ENCODE data around the gene DAB1. TPM values are rescaled to one million over a fixed set of nuclear protein-coding genes. Genes with fewer than 3 reads are reported as not detected.

The DAB1 gene
- total RNA-seq (1 to 10 TPM; 1.2 to 2.6 TPM), polyA plus RNA-seq (1 to 10 TPM in 1 of 2 donors, under 1 TPM in 1; 0.05 to 2.4 TPM)
- long read RNA-seq, donor 1, partial matches to known transcripts: 1 of 5 reads
- long read RNA-seq, donor 1, other reads (novel, unspliced or antisense): 4 of 5 reads
- long read RNA-seq, donor 2, partial matches to known transcripts: 0 of 5 reads
- long read RNA-seq, donor 2, other reads (novel, unspliced or antisense): 5 of 5 reads

GRCh38 chr1:57423656-57424211, at the start of gene DAB1:
Gene DAB1, minus strand, starts transcription at chr1:57424060. Its CDS starts 133,030 bp downstream, at chr1:57291030.
- DNase-seq: no peak
- Histone ChIP-seq H3K27me3 (ENCODE audit: control insufficient read depth in 1 of 2, insufficient read depth in 2 of 2, low read length in 1 of 2) (peaks cover 0 to 1% of the 10 kb centered on the region in 2 donors), H3K9me3 (ENCODE audit: control insufficient read depth, low read length) (no peaks in the 10 kb centered on the region), H3K36me3 (ENCODE audit: control insufficient read depth in 1 of 2, insufficient read depth in 2 of 2, low read length in 1 of 2) (no peaks in the 10 kb centered on the region), H3K4me3 (ENCODE audit: low read length in 2 of 2) (peak within 1 kb of the TSS in 1 of 2 donors; percentile 46), H3K4me1 (ENCODE audit: control insufficient read depth in 1 of 2, insufficient read depth in 2 of 2, low read length in 2 of 2) (no peaks in the 10 kb centered on the region), H3K27ac (ENCODE audit: low read depth in 1 of 2, low read length in 2 of 2) (no peak within 1 kb of the TSS)
- WGBS, 2 donors: 1% methylated on average over 30 to 64 of the region's 64 CpGs
- intact Hi-C loops (cut with DNase I): no loop called here
- ATAC-seq (ENCODE audit: low FRiP score): peak; percentile 34

- WGBS, 2 donors: 67 to 71% methylated on average over 5 of the region's 5 CpGs
- Histone ChIP-seq H3K27ac (ENCODE audit: low read depth in 1 of 2, low read length in 2 of 2) (no peak overlapping the region), H3K9me3 (ENCODE audit: control insufficient read depth, low read length) (no peaks in the 10 kb centered on the region), H3K4me3 (ENCODE audit: low read length in 2 of 2) (no peak overlapping the region), H3K4me1 (ENCODE audit: control insufficient read depth in 1 of 2, insufficient read depth in 2 of 2, low read length in 2 of 2) (no peaks in the 10 kb centered on the region), H3K27me3 (ENCODE audit: control insufficient read depth in 1 of 2, insufficient read depth in 2 of 2, low read length in 1 of 2) (no peaks in the 10 kb centered on the region), H3K36me3 (ENCODE audit: control insufficient read depth in 1 of 2, insufficient read depth in 2 of 2, low read length in 1 of 2) (no peaks in the 10 kb centered on the region)
- DNase-seq (no peak), ATAC-seq (ENCODE audit: low FRiP score) (no peak)
- intact Hi-C loops (cut with DNase I): no loop called here
Observed at GRCh38 chr1:57473448-57473847, 49.6 kb upstream of the DAB1 start.

- no peaks in the 10 kb centered on the region for H3K9me3 ChIP-seq (ENCODE audit: control insufficient read depth, low read length)
- ATAC-seq (ENCODE audit: low FRiP score): no peak
- H3K4me3 ChIP-seq (ENCODE audit: low read length in 2 of 2): no peak overlapping the region
- no peaks in the 10 kb centered on the region for H3K4me1 ChIP-seq (ENCODE audit: control insufficient read depth in 1 of 2, insufficient read depth in 2 of 2, low read length in 2 of 2)
- DNase-seq: no peak
- WGBS, 2 donors: 83 to 85% methylated on average over 2 of the region's 2 CpGs
- H3K27me3 ChIP-seq (ENCODE audit: control insufficient read depth in 1 of 2, insufficient read depth in 2 of 2, low read length in 1 of 2): no peaks in the 10 kb centered on the region
- intact Hi-C loops (cut with DNase I): no loop called here
- H3K36me3 ChIP-seq (ENCODE audit: control insufficient read depth in 1 of 2, insufficient read depth in 2 of 2, low read length in 1 of 2): no peaks in the 10 kb centered on the region
- H3K27ac ChIP-seq (ENCODE audit: low read depth in 1 of 2, low read length in 2 of 2): no peak overlapping the region
Observed at GRCh38 chr1:57471995-57472394, 48.1 kb upstream of the DAB1 start.

- DNase-seq: no peak
- Histone ChIP-seq H3K27ac (ENCODE audit: low read depth in 1 of 2, low read length in 2 of 2) (no peak overlapping the region), H3K36me3 (ENCODE audit: control insufficient read depth in 1 of 2, insufficient read depth in 2 of 2, low read length in 1 of 2) (no peaks in the 10 kb centered on the region), H3K27me3 (ENCODE audit: control insufficient read depth in 1 of 2, insufficient read depth in 2 of 2, low read length in 1 of 2) (no peaks in the 10 kb centered on the region), H3K9me3 (ENCODE audit: control insufficient read depth, low read length) (no peaks in the 10 kb centered on the region), H3K4me3 (ENCODE audit: low read length in 2 of 2) (no peak overlapping the region), H3K4me1 (ENCODE audit: control insufficient read depth in 1 of 2, insufficient read depth in 2 of 2, low read length in 2 of 2) (no peaks in the 10 kb centered on the region)
- 17 to 24% methylated on average over 1 of the region's 1 CpG for WGBS, 2 donors
- intact Hi-C loops (cut with DNase I): no loop called here
- no peak for ATAC-seq (ENCODE audit: low FRiP score)
Observed at GRCh38 chr1:57470036-57470435, 46.2 kb upstream of the DAB1 start.

- no peaks in the 10 kb centered on the region for H3K4me1 ChIP-seq (ENCODE audit: control insufficient read depth in 1 of 2, insufficient read depth in 2 of 2, low read length in 2 of 2)
Observed at GRCh38 chr1:57468641-57469523, 45.0 kb upstream of the DAB1 start.

GRCh38 chr1:57467830-57468229, 44.0 kb upstream of the DAB1 start:
- H3K36me3 ChIP-seq (ENCODE audit: control insufficient read depth in 1 of 2, insufficient read depth in 2 of 2, low read length in 1 of 2): no peaks in the 10 kb centered on the region
- ATAC-seq (ENCODE audit: low FRiP score) (no peak), DNase-seq (no peak)
- no peaks in the 10 kb centered on the region for H3K4me1 ChIP-seq (ENCODE audit: control insufficient read depth in 1 of 2, insufficient read depth in 2 of 2, low read length in 2 of 2)
- intact Hi-C loops (cut with DNase I): no loop called here
- 0 to 7% methylated on average over 1 of the region's 1 CpG for WGBS, 2 donors
- no peaks in the 10 kb centered on the region for H3K27me3 ChIP-seq (ENCODE audit: control insufficient read depth in 1 of 2, insufficient read depth in 2 of 2, low read length in 1 of 2)
- no peak overlapping the region for H3K27ac ChIP-seq (ENCODE audit: low read depth in 1 of 2, low read length in 2 of 2)
- no peak overlapping the region for H3K4me3 ChIP-seq (ENCODE audit: low read length in 2 of 2)
- H3K9me3 ChIP-seq (ENCODE audit: control insufficient read depth, low read length): no peaks in the 10 kb centered on the region

More at GRCh38 chr1:57468641-57469523, 45.0 kb upstream of the DAB1 start:
- 55 to 66% methylated on average over 2 of the region's 2 CpGs for WGBS, 2 donors
- no peak for DNase-seq
- Histone ChIP-seq H3K27ac (ENCODE audit: low read depth in 1 of 2, low read length in 2 of 2) (no peak overlapping the region), H3K9me3 (ENCODE audit: control insufficient read depth, low read length) (no peaks in the 10 kb centered on the region), H3K36me3 (ENCODE audit: control insufficient read depth in 1 of 2, insufficient read depth in 2 of 2, low read length in 1 of 2) (no peaks in the 10 kb centered on the region), H3K27me3 (ENCODE audit: control insufficient read depth in 1 of 2, insufficient read depth in 2 of 2, low read length in 1 of 2) (no peaks in the 10 kb centered on the region), H3K4me3 (ENCODE audit: low read length in 2 of 2) (no peak overlapping the region)
- intact Hi-C loops (cut with DNase I): no loop called here
- no peak for ATAC-seq (ENCODE audit: low FRiP score)

GRCh38 chr1:57464756-57465155, 40.9 kb upstream of the DAB1 start:
- WGBS, 2 donors: 26 to 31% methylated on average over 3 of the region's 3 CpGs
- intact Hi-C loops (cut with DNase I): no loop called here

GRCh38 chr1:57463343-57463742, 39.5 kb upstream of the DAB1 start:
- WGBS, 2 donors: 63 to 91% methylated on average over 3 of the region's 3 CpGs
- ATAC-seq (ENCODE audit: low FRiP score) (no peak), DNase-seq (no peak)
- Histone ChIP-seq H3K4me1 (ENCODE audit: control insufficient read depth in 1 of 2, insufficient read depth in 2 of 2, low read length in 2 of 2) (no peaks in the 10 kb centered on the region), H3K36me3 (ENCODE audit: control insufficient read depth in 1 of 2, insufficient read depth in 2 of 2, low read length in 1 of 2) (no peaks in the 10 kb centered on the region), H3K27ac (ENCODE audit: low read depth in 1 of 2, low read length in 2 of 2) (no peak overlapping the region), H3K4me3 (ENCODE audit: low read length in 2 of 2) (no peak overlapping the region), H3K9me3 (ENCODE audit: control insufficient read depth, low read length) (no peaks in the 10 kb centered on the region), H3K27me3 (ENCODE audit: control insufficient read depth in 1 of 2, insufficient read depth in 2 of 2, low read length in 1 of 2) (peaks cover 0 to 2% of the 10 kb centered on the region in 2 donors)
- intact Hi-C loops (cut with DNase I): no loop called here

More at GRCh38 chr1:57464756-57465155, 40.9 kb upstream of the DAB1 start:
- no peak for ATAC-seq (ENCODE audit: low FRiP score)
- Histone ChIP-seq H3K27me3 (ENCODE audit: control insufficient read depth in 1 of 2, insufficient read depth in 2 of 2, low read length in 1 of 2) (peaks cover 0 to 2% of the 10 kb centered on the region in 2 donors), H3K36me3 (ENCODE audit: control insufficient read depth in 1 of 2, insufficient read depth in 2 of 2, low read length in 1 of 2) (no peaks in the 10 kb centered on the region), H3K4me1 (ENCODE audit: control insufficient read depth in 1 of 2, insufficient read depth in 2 of 2, low read length in 2 of 2) (no peaks in the 10 kb centered on the region), H3K27ac (ENCODE audit: low read depth in 1 of 2, low read length in 2 of 2) (no peak overlapping the region), H3K4me3 (ENCODE audit: low read length in 2 of 2) (no peak overlapping the region), H3K9me3 (ENCODE audit: control insufficient read depth, low read length) (no peaks in the 10 kb centered on the region)
- no peak for DNase-seq
